GM10248 (cell line): ENCODE results near the gene LGALS3BP.
"Not testable (repeated sequence)": the region's sequence is repeated elsewhere in the genome, so short reads cannot be mapped to it uniquely, and the experiment has no call there.

Experiments used
- CTCF ChIA-PET: fragments of 300-600 bp; sonication (Branson Sonifier 250); formaldehyde crosslinking; extraction: SDS; loops from one replicate; lab custom pipeline; 2021; ENCODE audit warnings: antibody characterized with exemption; lab: Yijun Ruan, JAX
- POLR2A ChIA-PET: fragments of 350-650 bp; sonication (Branson Sonifier 250); formaldehyde crosslinking; extraction: SDS; loops from one replicate; lab custom pipeline; 2020; ENCODE audit warnings: antibody characterized with exemption; lab: Yijun Ruan, JAX
- DNase-seq: peaks from one replicate; pipeline ENCODE4 v3.0.0; 2012; ENCODE audit errors: extremely low spot score
- TF ChIP-seq, protein P1 (sequence below): IDR thresholded peaks from 2 replicates; pipeline ENCODE4 v1.5.1; 2012; ENCODE audit warnings: mild to moderate bottlenecking, low read depth; ENCODE audit errors: extremely low read depth, missing control alignments, control extremely low read depth

LGALS3BP gene

DNA sequence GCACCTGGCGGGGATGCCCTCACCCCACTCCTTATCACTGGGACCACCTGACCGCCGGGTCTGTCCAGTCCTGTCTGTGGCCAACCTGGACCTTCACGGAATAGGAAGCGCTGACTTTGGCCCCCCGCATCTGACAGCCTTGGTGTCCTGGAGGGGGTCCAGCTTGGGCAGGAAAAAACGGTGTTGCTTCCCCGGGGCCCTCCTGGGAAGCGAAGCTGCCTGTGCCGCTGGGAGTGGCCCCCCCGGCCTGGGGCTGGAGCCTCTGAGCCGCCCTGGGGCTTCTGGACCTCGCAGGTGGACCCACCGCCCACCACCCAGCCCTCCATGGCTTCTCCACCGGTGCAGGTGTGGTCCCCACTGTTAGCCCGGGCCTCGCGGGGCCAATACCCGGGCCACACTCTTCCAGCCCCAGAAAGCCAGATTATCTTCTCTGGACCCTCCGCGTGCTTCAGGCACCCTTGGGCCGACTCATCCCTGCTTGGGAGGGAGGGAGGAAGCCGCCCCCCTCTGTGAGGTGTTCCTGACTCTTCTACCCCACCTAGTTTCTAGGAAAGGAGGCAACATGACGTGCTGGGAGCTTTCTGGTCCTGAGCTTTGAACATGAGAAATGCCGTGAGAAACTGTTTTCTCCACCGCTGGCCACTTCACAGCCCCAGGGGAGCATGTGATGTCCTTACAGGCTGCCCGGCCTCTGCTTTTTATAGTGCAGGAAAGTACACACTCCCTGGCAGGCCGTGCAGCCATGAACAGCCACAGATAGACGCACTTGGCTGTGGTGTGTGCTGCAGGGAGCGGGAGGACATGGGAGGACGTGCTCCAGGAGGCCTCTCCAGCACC lies 45.4 kb upstream of the LGALS3BP start:
- POLR2A ChIA-PET, result no interaction called here

DNA sequence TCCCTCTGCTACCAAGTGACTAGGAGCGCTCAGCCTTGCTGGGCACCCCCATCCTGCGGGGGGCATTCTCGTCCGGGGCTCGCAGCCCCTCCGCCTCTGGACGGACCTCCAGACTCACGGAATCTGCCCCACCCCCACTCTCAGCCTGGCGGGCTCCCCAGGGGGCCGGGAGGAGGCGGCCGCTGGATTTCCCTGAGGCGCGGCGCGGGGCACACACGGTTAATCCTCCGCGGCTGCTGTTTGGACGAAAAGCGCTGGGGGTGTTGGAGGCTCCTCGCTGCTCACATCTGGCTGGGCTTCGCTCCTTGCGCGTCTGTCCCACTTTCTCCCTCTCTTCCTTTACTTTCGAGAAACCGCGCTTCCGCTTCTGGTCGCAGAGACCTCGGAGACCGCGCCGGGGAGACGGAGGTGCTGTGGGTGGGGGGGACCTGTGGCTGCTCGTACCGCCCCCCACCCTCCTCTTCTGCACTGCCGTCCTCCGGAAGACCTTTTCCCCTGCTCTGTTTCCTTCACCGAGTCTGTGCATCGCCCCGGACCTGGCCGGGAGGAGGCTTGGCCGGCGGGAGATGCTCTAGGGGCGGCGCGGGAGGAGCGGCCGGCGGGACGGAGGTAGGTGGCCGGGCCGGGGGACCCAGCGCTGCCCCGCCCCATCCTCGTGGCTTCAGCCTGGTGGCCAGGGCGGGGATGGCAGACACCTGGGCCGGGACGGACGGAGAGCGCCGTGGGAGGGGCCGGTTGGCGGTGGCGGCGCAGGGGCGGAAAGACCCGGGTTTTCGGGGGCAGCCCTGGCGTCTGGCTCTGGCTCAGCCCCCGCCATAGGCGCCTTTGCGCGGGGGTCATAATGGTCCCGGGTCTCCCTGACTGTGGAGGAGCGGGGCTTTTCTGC lies 44.4 kb upstream of the LGALS3BP start, which contains the start of gene C1QTNF1:
Gene C1QTNF1 (plus strand): TSS at position 284 of the 886 bp plus-strand sequence. CDS start 19,800 bp downstream, outside the sequence.
- DNase-seq, result peak; percentile 53
- ChIA-PET CTCF (no interaction called here), POLR2A (no interaction called here)
- TF ChIP-seq, protein P1, sequence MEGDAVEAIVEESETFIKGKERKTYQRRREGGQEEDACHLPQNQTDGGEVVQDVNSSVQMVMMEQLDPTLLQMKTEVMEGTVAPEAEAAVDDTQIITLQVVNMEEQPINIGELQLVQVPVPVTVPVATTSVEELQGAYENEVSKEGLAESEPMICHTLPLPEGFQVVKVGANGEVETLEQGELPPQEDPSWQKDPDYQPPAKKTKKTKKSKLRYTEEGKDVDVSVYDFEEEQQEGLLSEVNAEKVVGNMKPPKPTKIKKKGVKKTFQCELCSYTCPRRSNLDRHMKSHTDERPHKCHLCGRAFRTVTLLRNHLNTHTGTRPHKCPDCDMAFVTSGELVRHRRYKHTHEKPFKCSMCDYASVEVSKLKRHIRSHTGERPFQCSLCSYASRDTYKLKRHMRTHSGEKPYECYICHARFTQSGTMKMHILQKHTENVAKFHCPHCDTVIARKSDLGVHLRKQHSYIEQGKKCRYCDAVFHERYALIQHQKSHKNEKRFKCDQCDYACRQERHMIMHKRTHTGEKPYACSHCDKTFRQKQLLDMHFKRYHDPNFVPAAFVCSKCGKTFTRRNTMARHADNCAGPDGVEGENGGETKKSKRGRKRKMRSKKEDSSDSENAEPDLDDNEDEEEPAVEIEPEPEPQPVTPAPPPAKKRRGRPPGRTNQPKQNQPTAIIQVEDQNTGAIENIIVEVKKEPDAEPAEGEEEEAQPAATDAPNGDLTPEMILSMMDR, result no peak

More for the DNA sequence above, 45.4 kb upstream of the LGALS3BP start:
- TF ChIP-seq, protein P1, result no peak
- CTCF ChIA-PET, result interaction anchor here (0.9 to 1.7 kb wide), 3 partner anchors 21 to 33 kb away, joined by 3 to 7 read pairs (median 3); no protein-coding TSS in a partner anchor
- DNase-seq, result no peak

DNA sequence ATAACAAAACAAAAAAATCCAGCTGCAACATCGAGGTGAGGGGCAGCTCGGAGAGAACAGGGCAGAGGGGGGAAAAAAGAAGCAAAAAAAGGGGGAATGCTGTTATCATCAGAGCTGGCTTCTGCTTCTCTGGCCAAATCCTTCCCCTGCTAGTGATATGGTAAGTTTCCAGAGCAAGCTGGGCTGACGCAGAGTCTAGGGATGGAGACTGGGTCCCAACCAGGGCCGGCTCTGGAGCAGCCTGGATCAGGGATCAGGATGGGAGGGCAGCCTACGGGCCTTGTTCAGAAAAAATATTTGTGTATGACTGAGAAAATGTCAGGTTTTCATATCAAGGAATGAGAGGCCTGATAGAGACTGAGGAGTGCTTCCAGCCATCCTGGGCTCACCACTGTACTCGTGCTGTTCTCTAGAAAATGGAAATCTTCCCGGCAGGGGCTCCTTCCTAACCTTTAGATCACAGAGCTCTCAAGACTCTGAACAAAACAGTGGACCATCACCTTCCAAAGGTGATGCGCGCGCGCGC lies 43.5 kb upstream of the LGALS3BP start:
- POLR2A ChIA-PET, result no interaction called here
- CTCF ChIA-PET, result interaction anchor here (1.3 to 3.3 kb wide), 2 partner anchors 19 to 20 kb away, joined by 3 to 24 read pairs; no protein-coding TSS in a partner anchor
- no peak for DNase-seq

DNA sequence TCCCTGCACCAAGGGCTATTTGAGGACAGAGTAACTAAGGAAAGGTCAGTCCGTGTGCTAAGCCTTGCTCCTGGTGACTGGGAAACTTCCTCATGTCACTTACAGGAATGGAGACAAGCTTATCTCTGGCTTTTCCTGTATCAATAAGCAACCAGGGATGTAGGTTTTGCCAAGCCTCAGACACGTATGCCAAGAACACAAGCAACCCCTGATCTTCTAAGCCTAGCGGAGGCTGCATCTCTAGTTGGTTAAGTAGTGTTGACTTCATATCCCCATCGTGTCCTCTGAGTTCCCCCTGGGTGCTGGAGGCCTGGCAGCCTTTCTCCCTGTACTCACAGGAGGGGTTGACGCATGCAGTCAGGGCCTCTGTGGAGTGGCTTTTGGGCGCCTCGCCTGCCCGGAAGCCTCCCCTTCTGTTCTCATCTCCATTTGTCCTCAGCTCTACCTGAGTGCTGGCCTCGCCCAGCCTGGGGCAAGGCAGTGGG lies 42.8 kb upstream of the LGALS3BP start:
- CTCF ChIA-PET, result interaction anchor here (1.2 to 3.3 kb wide), 4 partner anchors 19 to 43 kb away, joined by 3 to 24 read pairs (median 4); no protein-coding TSS in a partner anchor
- no peak for DNase-seq
- TF ChIP-seq, protein P1, result no peak
- POLR2A ChIA-PET, result no interaction called here

More for the DNA sequence above, 43.5 kb upstream of the LGALS3BP start:
- TF ChIP-seq, protein P1, result no peak

DNA sequence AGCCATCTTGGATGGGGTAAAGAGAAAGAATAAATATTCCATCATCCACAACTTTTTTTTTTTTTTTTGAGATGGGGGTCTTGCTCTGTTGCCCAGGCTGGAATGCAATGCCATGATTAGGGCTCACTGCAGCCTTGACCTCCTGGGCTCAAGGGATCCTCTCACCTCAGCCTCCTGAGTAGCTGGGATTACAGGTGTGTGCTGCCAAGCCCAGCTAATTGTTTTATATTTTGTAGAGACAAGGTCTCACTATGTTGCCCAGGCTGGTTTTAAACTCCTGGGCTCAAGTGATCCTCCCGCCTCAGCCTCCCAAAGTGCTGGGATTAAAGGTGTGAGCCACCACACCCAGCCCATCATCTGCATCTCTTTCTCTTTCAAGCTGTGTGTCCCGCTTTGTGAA lies 42.2 kb upstream of the LGALS3BP start:
- POLR2A ChIA-PET, DNase-seq: not testable (repeated sequence)
- CTCF ChIA-PET, result interaction anchor here (0.9 to 3.3 kb wide), 5 partner anchors 20 to 370 kb away, joined by 3 to 24 read pairs (median 5); no protein-coding TSS in a partner anchor

DNA sequence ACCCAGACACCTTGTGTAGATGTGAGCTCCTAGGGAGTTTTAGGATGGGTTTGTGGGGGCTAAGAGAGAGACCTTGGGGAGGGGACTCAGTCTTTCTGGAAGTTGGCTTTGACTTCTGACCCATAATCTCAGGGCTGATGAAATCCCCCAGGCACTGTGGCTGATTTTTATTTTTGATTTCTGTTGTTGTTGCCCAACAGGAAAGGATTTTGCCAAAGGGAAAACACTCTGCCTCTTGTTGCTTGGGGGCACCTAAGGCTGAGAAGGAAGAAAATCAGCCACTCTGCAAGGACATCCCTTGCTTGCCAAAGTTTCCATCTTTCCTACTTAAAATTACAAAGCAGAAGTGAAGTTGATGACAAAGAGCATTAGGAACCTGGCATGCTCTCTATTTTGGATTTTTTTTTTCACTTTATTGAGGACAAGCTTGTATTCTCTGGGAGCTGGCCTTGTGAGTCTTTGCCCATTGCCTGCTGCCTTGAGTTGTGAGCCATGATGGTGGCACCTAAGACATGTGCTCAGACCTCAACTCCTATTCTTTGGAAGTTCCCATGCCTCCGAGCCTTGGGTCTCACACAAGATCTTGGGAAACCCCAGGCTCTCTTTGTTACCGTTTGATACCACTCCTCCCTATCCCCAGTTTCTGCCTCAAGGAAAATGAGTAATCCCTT lies 41.0 kb upstream of the LGALS3BP start:
- no peak for DNase-seq
- CTCF ChIA-PET, result interaction anchor here (0.8 to 3.4 kb wide), 8 partner anchors 13 to 371 kb away, joined by 3 to 24 read pairs (median 4); no protein-coding TSS in a partner anchor
- POLR2A ChIA-PET, result no interaction called here
- TF ChIP-seq, protein P1, result no peak
